ENCODE measurements around the gene IL17RA.
"Not testable (repeated sequence)": the region's sequence is repeated elsewhere in the genome, so short reads cannot be mapped to it uniquely, and the experiment has no call there.

IL17RA gene, protein sequence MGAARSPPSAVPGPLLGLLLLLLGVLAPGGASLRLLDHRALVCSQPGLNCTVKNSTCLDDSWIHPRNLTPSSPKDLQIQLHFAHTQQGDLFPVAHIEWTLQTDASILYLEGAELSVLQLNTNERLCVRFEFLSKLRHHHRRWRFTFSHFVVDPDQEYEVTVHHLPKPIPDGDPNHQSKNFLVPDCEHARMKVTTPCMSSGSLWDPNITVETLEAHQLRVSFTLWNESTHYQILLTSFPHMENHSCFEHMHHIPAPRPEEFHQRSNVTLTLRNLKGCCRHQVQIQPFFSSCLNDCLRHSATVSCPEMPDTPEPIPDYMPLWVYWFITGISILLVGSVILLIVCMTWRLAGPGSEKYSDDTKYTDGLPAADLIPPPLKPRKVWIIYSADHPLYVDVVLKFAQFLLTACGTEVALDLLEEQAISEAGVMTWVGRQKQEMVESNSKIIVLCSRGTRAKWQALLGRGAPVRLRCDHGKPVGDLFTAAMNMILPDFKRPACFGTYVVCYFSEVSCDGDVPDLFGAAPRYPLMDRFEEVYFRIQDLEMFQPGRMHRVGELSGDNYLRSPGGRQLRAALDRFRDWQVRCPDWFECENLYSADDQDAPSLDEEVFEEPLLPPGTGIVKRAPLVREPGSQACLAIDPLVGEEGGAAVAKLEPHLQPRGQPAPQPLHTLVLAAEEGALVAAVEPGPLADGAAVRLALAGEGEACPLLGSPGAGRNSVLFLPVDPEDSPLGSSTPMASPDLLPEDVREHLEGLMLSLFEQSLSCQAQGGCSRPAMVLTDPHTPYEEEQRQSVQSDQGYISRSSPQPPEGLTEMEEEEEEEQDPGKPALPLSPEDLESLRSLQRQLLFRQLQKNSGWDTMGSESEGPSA

DNA sequence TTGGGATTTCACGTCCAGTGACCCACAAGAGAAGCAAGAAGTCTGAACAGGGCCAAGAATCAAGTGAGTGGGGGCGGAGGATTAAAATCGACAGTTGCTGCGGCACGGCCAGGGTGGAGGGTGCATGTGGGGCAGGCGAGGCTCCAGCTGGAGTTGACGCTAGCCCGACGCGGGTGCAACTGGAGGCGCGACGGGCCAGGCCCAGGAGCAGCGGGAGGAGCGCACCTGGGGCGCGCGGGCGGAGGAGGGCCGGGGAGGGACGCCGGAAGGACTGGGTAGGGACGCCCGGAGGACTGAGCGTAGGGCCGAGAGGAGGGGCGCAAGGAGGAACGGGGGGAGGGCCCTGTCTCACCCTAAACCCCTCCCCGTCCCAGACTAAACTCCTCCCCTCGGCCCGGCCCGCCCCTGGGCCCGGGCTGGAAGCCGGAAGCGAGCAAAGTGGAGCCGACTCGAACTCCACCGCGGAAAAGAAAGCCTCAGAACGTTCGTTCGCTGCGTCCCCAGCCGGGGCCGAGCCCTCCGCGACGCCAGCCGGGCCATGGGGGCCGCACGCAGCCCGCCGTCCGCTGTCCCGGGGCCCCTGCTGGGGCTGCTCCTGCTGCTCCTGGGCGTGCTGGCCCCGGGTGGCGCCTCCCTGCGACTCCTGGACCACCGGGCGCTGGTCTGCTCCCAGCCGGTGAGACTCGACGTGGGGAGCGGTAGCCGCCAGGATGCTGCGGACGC is at the start of gene IL17RA:
TSS of gene IL17RA (plus strand) at position 447 of the 723 bp plus-strand sequence. CDS start at position 539, 92 bp downstream.
- Mint-ChIP-seq H3K9me3 (no peaks in the 10 kb centered on the region), H3K4me3 (peak within 1 kb of the TSS; percentile 89), H3K36me3 (no peaks in the 10 kb centered on the region), H3K4me1 (peaks cover 36% of the 10 kb centered on the region), H3K27ac (peak within 1 kb of the TSS; percentile 88), H3K27me3 (no peaks in the 10 kb centered on the region)
- DNase-seq (ENCODE audit: low spot score in 2 of 2) (peak; percentile 93 to 95), ATAC-seq (ENCODE audit: low read depth) (peak; percentile 95)

DNA sequence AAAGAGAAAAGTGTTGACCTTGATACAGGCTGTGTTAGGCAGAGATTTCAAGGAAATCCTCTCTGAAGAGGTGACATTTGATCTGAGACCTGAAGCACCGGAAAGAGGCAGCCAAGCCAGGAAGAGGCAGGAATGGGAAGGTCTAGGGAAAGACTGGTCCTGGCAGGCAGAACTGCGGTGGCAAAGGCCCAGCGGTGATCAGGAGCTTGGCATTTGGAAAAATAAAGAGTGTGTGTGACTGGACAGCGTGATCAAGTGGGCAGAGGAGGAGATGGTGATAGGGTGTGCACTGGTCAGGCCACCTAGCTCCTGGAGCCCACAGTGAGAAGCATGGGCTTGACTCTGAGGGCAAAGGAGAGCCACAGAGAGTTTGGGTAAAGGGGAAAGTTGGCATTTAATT is 49.6 kb upstream of the IL17RA start:
- Mint-ChIP-seq H3K9me3 (no peaks in the 10 kb centered on the region), H3K4me1 (peaks cover 19% of the 10 kb centered on the region), H3K27me3 (peaks cover 1% of the 10 kb centered on the region), H3K36me3 (no peaks in the 10 kb centered on the region), H3K27ac (peak overlapping the region; percentile 65), H3K4me3 (peak overlapping the region; percentile 62)
- DNase-seq (ENCODE audit: low spot score in 2 of 2) (no peak), ATAC-seq (ENCODE audit: low read depth) (no peak)

DNA sequence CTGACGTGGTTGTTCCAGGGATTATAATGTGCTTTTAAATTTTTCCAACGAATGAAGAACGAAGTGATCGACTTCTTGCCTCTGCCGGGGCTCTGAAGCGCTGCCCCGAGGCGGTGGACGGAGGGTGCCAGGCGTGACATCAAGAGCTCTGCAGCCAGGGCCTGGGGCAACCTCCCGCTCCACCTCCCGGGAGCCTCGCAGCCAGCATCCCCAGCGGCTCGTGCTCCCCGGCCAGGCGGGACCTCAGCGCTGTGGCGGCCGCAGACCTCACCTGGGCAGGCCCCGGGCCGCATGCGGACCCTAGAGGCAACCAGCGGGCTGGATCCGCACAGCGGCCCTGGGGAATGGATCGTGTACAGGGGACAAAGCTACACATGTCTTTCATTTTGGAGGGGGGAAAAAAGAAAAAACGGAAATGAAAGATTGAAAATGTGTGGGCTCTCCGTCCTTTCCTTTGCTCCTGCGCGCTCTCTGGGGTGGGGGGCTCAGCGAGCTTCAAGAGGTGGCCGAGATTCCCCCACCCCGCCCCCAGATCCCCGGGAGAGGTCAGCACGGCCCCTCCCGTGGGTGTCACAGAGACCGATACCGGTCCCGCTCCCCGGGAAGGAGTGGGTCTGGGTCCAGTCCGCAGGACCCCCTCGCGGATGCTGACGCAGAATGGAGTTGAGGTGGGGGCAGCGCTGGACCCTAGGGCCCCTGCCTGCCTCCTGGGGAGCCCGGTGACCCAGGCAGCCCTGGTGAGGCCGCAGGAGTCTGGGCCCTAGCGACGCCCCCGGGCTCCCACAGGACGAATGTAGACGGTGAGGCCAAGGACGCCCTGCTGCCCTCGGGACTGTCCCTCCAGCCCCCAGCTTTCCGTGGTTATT is 48.6 kb upstream of the IL17RA start:
- DNase-seq (ENCODE audit: low spot score in 2 of 2): peak in 1 of 2 donors; percentile 37
- H3K9me3 Mint-ChIP-seq, H3K27me3 Mint-ChIP-seq, H3K36me3 Mint-ChIP-seq: not testable (repeated sequence)
- peak overlapping the region; percentile 75 for H3K27ac Mint-ChIP-seq
- peak overlapping the region; percentile 82 for H3K4me3 Mint-ChIP-seq
- H3K4me1 Mint-ChIP-seq: peaks cover 19% of the 10 kb centered on the region
- ATAC-seq (ENCODE audit: low read depth): peak; percentile 42

DNA sequence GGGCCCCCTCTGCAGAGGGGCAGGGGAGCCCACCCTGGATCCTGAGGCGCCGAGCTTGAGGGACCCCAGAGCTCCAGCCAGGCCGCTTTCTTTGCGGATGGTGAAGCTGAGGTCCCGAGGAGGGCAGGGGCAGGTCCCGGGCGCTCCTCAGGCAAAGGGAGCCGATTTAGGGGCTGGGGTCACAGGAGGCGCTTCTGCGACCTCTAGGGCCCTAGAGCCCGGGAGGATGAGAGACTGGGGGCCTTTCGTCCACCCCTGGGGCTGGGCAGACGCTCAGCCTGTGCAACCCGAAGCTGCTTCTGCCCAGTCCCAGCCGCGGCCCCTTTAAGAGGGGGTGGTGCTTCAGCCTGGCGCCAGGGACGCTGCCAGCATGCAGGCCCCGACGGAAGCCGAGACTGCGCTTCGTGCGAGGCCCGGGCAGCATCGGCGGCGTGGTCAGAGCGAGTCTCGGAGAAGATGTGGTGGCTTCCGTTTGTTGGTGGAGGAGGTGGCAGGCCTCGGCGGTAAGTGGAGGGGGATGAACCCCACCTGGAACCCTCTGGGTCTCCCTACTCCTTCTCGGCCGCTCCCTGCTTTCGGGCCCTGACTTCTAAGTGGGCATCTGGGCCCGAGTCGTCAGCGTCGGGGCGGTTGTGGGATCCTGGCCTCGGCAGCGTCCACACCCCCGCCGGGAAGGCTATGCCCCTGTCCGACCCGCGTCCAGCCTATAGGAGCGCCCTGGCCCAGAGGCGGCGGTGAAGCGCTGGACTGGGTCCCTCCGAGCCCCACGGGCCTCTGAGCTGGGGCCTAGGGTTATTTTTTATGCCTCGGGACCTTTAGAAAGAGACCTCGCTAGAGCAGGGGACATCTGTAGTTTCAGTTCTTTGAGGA is 47.7 kb upstream of the IL17RA start:
- Mint-ChIP-seq H3K27ac (peak overlapping the region; percentile 84), H3K4me1 (peaks cover 19% of the 10 kb centered on the region), H3K4me3 (peak overlapping the region; percentile 88)
- H3K27me3 Mint-ChIP-seq, H3K9me3 Mint-ChIP-seq, H3K36me3 Mint-ChIP-seq: not testable (repeated sequence)
- DNase-seq (ENCODE audit: low spot score in 2 of 2) (peak; percentile 5 to 37), ATAC-seq (ENCODE audit: low read depth) (peak; percentile 82)

DNA sequence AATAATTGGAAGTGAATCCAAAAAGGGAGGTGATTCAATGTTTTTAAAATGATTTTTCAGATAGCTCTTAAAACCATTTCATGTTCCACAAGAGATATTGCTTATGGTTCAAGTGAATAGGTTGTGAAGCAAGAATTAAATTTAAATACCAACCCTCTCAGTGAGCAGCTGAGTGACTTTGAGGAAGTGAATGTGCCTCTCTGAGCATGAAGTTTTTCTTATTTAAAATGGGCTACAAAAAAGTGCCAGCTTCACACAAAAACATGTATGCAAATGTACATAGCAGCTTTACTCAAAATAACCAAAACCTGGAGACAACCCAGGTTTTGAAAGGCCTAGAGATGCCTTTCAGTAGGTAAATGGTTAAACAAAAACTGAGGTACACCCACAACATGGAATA is 41.3 kb upstream of the IL17RA start:
- peaks cover 18% of the 10 kb centered on the region for H3K4me1 Mint-ChIP-seq
- no peaks in the 10 kb centered on the region for H3K9me3 Mint-ChIP-seq
- H3K4me3 Mint-ChIP-seq: no peak overlapping the region
- H3K27ac Mint-ChIP-seq: no peak overlapping the region
- H3K36me3 Mint-ChIP-seq: peaks cover 8% of the 10 kb centered on the region
- ATAC-seq (ENCODE audit: low read depth) (peak; percentile 26), DNase-seq (ENCODE audit: low spot score in 2 of 2) (no peak)
- H3K27me3 Mint-ChIP-seq: no peaks in the 10 kb centered on the region

DNA sequence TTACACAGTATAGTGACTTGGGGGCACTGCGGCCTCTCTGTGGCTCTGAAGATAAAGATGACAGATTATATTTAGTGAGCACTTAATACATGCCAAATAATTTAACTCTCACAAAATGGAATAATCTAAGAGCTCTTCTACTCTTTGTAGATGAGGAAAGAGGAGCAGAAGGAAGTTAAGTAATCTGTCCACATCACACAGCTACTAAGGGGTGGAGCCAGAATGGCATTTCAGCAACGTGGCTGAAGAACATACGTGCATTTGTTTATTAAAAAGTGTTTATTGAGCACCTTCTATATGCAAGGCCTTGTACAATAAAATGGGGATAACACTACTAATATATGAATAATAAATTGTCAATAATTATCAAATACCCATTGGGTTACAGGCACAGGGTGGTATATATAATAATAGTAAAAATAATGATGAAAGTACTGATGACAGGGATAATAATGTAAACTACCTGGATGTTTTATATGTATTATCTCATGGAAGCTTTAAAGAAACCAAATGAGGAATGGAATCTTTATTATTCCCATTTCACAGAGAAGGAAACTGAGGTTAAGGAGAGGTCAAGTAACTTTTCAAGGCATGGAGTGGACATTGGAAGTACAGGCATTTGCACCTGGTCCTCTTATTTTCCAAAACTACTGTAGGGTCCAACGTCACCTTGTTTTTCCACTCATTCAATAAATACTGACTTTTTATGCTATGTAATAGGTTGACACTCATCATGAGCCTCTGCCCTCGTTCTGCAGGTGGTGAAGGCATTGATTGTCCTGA is 38.0 kb upstream of the IL17RA start:
- peaks cover 17% of the 10 kb centered on the region for H3K36me3 Mint-ChIP-seq
- H3K27me3 Mint-ChIP-seq: no peaks in the 10 kb centered on the region

DNA sequence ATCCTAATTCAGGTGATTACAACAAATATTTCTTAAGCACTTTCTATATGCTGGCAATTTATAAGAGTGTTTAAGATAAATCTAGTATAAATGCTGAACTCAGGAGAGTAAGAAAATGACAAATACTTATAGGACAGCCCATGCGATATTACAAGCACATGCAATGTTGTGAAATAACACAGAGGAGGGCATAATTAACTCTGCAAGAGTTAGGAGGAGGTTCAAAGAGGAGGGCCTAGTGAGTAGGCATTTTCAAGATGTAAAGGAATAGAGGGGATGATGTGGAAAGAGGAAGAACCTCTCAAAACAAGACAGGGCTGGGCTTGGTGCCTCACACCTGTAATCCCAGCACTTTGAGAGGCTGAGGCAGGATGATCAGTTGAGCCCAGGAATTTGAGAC is 37.1 kb upstream of the IL17RA start:
- Mint-ChIP-seq H3K4me3 (no peak overlapping the region), H3K27ac (no peak overlapping the region), H3K4me1 (peaks cover 13% of the 10 kb centered on the region)

More for the DNA sequence above, 38.0 kb upstream of the IL17RA start:
- no peak overlapping the region for H3K27ac Mint-ChIP-seq
- H3K4me3 Mint-ChIP-seq: no peak overlapping the region
- DNase-seq (ENCODE audit: low spot score in 2 of 2): no peak
- no peaks in the 10 kb centered on the region for H3K9me3 Mint-ChIP-seq
- H3K4me1 Mint-ChIP-seq: peaks cover 13% of the 10 kb centered on the region
- no peak for ATAC-seq (ENCODE audit: low read depth)

DNA sequence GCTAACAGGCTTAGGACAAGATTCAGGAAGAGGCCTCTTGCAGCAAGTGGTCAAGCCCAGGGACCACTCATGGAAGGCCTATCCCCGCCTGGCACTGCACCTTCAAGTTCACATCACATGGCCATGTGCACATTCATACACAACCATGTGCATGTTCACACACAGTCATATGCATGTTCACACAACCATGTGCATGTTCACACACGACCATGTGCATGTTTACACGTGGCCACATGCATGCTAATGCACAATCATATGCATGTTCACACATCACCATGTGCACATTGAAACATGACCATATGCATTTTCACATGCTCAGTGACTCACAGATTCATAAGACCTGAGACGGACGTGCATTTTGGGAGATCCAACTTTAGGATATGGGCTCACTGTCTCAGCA is 28.7 kb upstream of the IL17RA start:
- Mint-ChIP-seq H3K4me3 (no peak overlapping the region), H3K4me1 (peaks cover 4% of the 10 kb centered on the region), H3K27me3 (no peaks in the 10 kb centered on the region), H3K27ac (no peak overlapping the region), H3K36me3 (peaks cover 8% of the 10 kb centered on the region), H3K9me3 (no peaks in the 10 kb centered on the region)
- DNase-seq (ENCODE audit: low spot score in 2 of 2) (no peak), ATAC-seq (ENCODE audit: low read depth) (no peak)

More for the DNA sequence above, 37.1 kb upstream of the IL17RA start:
- ATAC-seq (ENCODE audit: low read depth) (no peak), DNase-seq (ENCODE audit: low spot score in 2 of 2) (no peak)
- H3K36me3 Mint-ChIP-seq: peaks cover 18% of the 10 kb centered on the region
- H3K27me3 Mint-ChIP-seq: no peaks in the 10 kb centered on the region
- no peaks in the 10 kb centered on the region for H3K9me3 Mint-ChIP-seq

DNA sequence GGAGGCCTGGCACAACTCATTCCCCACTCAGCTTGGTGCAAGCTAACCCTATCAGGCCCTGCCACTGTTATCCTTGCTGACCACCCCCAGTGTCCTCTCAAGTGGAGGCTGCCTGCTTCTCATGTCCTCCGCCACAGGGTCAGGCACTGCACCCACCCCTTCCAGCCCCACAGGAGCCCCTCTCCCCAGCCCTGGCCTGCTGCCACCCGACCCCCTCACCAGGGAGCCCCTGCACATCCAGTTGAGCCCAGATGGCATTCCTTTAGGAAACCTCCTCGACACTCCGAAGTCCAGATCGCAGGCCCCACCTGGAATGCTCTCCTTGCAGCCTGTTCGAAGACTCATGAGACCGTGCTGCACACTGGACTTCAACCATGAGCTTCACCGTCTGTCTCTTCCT is 28.0 kb upstream of the IL17RA start:
- H3K4me3 Mint-ChIP-seq: no peak overlapping the region
- peaks cover 4% of the 10 kb centered on the region for H3K4me1 Mint-ChIP-seq
- ATAC-seq (ENCODE audit: low read depth) (no peak), DNase-seq (ENCODE audit: low spot score in 2 of 2) (no peak)
- peaks cover 7% of the 10 kb centered on the region for H3K36me3 Mint-ChIP-seq
- no peaks in the 10 kb centered on the region for H3K9me3 Mint-ChIP-seq
- no peak overlapping the region for H3K27ac Mint-ChIP-seq
- no peaks in the 10 kb centered on the region for H3K27me3 Mint-ChIP-seq

DNA sequence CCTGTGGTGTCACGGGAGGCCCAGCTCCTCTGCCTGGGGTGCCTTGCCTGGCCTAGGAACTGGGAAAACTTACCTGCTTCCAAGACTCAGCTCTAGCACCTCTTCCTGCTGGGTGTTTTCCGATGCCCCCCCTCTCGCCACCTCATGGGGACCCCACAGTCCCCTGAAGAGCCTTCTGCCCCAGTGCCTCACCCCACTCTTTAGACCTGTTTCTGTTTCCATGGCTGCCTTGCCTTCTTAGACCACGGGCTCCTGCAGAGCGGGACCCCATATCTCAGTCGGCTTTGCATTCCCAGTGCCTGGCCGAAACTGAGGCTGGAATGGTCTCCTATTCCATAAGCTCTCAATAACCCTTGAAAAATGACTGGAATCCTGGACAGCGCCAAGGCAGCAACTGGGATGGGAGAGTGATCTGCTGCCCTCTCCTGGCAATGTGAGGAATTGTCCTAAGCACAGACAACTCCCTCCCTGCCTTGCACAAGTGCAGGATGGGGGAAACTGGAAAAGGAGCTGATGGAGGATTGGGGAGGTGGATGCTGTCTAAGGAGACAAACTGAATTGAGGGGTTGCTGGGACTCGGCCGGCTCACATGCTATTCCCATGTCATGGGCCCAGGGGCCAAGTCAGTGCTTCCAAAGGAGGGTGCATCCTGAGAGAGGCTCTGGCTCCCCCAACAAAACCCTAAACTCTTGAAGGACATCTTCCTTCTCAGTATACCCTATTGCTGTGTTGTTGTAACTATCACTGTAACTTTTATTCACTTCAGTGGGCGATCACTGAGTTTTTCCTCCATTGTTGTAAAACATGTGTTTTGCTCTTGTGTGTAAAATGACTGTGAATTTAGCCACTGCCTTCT is 26.6 kb upstream of the IL17RA start:
- H3K36me3 Mint-ChIP-seq: peaks cover 6% of the 10 kb centered on the region
- peak; percentile 41 to 55 for DNase-seq (ENCODE audit: low spot score in 2 of 2)
- H3K9me3 Mint-ChIP-seq: no peaks in the 10 kb centered on the region
- H3K4me1 Mint-ChIP-seq: peaks cover 4% of the 10 kb centered on the region
- no peak overlapping the region for H3K27ac Mint-ChIP-seq
- no peaks in the 10 kb centered on the region for H3K27me3 Mint-ChIP-seq
- no peak overlapping the region for H3K4me3 Mint-ChIP-seq
- peak; percentile 58 for ATAC-seq (ENCODE audit: low read depth)

DNA sequence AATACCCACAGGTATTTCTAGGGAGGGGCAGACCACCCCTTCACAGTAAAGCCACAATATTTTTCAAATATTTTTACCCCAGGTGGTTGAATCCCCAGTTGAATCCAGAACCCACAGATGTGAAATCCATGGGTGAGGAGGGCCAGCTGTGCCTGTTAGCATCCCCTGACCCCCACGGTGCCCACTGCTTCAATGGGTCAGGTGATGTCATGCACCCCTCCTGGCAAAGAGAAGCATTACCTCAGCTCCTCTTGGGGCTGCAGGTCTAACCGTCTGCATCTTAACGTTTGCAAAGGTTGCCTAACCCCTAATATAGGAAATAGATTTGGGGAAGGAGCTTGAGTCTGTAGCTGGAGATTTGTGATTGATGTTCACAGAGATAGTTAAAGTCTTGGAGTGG is 24.7 kb upstream of the IL17RA start:
- Mint-ChIP-seq H3K27me3 (no peaks in the 10 kb centered on the region), H3K36me3 (peaks cover 6% of the 10 kb centered on the region), H3K27ac (no peak overlapping the region), H3K9me3 (no peaks in the 10 kb centered on the region), H3K4me1 (peaks cover 4% of the 10 kb centered on the region), H3K4me3 (no peak overlapping the region)
- ATAC-seq (ENCODE audit: low read depth) (no peak), DNase-seq (ENCODE audit: low spot score in 2 of 2) (no peak)

Measured in memory B cell (primary cell).